ENCODE measurements around the gene MYOC.

DNA sequence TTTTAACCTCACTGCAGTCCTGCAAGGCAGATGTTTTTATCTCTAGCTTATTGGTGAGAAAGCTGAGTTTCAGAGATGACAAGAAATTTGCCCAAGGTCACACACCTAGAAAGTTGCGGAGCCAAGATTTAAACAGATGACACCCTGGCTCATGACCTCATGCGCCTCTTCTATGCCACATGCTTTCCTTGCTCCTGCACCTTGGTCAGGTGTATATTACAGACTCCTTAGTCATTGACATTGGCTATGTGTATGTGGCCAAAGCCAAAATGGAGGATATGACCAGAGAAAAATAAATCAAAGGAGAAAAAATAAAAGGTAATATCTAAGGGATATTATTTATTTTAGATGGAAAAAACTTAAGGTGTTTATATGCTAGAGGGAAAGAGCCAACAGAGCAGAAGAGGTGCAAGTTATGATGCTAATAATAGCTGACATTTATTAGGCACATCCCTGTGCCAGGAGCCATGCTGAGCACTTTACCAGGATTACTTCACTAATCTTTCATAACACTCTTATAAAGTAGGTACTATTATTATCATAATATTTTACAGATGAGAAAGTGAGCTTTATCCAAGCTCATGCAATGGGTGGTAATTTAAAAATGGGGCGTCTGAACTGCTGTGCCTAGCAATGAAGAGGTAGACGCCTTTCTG lies 13.8 kb upstream of the MYOC start:
- no peak for TF ChIP-seq POLR2A (IDR thresholded peaks at IDR 0.05)
- TF ChIP-seq CTCF (IDR thresholded peaks at IDR 0.05): no peak

Data from thyroid gland (tissue), 4 donors.